ENCODE measurements around the gene SLC6A1. TPM values are rescaled to one million over a fixed set of nuclear protein-coding genes. Genes with fewer than 3 reads are reported as not detected.

SLC6A1 gene
- total and polyA plus RNA-seq, 4 donors: 16.0 to 71.9 (median 33.8) TPM

DNA sequence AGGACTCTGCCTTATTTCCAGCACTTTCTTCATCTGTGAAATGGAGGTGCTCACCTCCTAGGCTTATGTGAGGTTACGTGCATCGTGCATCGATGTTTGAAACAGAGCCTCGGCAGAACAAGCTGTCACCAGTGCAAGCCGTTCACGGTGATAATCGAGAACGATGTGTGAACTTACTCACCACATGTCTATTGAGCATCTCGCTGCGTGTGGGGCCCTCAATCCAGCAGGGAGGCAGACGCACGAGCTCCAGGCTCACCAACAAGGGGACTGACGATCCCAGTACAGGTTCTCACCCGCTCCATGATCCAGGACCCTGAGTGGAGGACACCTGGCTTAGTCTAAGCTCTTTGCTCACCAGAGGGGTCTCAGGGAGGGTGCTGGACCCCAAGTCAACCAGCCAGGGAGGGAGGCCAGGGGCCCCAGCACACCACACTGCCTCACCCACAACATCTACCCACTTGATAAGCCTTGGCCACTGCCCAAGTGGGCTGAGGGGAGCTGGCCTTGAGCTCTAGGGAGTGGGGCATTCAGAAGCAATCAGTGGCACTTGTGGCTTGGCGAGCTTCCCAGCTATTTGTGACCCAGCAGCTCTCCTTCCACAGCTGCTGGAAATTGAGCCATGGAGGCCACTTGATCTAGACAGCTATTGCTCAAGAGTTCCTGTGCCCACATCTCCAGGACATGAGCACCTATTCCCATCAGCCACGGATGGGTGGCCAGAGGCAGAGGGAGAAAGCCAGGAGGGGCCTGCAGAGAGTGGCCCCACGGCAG is 34.4 kb upstream of the SLC6A1 start:
- no peaks in the 10 kb centered on the region for H3K4me1 ChIP-seq (ENCODE audit: control insufficient read depth in 4 of 4, insufficient read depth in 4 of 4, low read length in 3 of 4)
- 79% methylated on average over 17 of the region's 17 CpGs for WGBS
- no peaks in the 10 kb centered on the region for H3K36me3 ChIP-seq (ENCODE audit: control insufficient read depth in 4 of 4, insufficient read depth in 3 of 4, low read depth in 1 of 4, low read length in 3 of 4)
- DNase-seq (ENCODE audit: low spot score): no peak
- no peak overlapping the region for H3K9ac ChIP-seq (ENCODE audit: low read depth in 1 of 2, low read length in 2 of 2)
- H3K27me3 ChIP-seq (ENCODE audit: control insufficient read depth in 4 of 4, insufficient read depth in 4 of 4, low read length in 3 of 4): peaks cover 0 to 5% (median 0%) of the 10 kb centered on the region in 4 donors
- no peak for TF ChIP-seq NR2F2 (IDR thresholded peaks at IDR 0.05)
- TF ChIP-seq JUND (IDR thresholded peaks at IDR 0.05): no peak
- TF ChIP-seq, protein P1, sequence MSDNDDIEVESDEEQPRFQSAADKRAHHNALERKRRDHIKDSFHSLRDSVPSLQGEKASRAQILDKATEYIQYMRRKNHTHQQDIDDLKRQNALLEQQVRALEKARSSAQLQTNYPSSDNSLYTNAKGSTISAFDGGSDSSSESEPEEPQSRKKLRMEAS (IDR thresholded peaks at IDR 0.05): no peak
- no peak for TF ChIP-seq EGR1 (IDR thresholded peaks at IDR 0.05; ENCODE audit: low read depth in 2 of 2)
- TF ChIP-seq SP1 (IDR thresholded peaks at IDR 0.05): no peak
- TF ChIP-seq, protein P2, sequence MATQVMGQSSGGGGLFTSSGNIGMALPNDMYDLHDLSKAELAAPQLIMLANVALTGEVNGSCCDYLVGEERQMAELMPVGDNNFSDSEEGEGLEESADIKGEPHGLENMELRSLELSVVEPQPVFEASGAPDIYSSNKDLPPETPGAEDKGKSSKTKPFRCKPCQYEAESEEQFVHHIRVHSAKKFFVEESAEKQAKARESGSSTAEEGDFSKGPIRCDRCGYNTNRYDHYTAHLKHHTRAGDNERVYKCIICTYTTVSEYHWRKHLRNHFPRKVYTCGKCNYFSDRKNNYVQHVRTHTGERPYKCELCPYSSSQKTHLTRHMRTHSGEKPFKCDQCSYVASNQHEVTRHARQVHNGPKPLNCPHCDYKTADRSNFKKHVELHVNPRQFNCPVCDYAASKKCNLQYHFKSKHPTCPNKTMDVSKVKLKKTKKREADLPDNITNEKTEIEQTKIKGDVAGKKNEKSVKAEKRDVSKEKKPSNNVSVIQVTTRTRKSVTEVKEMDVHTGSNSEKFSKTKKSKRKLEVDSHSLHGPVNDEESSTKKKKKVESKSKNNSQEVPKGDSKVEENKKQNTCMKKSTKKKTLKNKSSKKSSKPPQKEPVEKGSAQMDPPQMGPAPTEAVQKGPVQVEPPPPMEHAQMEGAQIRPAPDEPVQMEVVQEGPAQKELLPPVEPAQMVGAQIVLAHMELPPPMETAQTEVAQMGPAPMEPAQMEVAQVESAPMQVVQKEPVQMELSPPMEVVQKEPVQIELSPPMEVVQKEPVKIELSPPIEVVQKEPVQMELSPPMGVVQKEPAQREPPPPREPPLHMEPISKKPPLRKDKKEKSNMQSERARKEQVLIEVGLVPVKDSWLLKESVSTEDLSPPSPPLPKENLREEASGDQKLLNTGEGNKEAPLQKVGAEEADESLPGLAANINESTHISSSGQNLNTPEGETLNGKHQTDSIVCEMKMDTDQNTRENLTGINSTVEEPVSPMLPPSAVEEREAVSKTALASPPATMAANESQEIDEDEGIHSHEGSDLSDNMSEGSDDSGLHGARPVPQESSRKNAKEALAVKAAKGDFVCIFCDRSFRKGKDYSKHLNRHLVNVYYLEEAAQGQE (IDR thresholded peaks at IDR 0.05): no peak
- TF ChIP-seq HNF4A (conservative IDR thresholded peaks at IDR 0.05): no peak
- TF ChIP-seq TAF1 (conservative IDR thresholded peaks at IDR 0.05): no peak
- TF ChIP-seq, protein P3, sequence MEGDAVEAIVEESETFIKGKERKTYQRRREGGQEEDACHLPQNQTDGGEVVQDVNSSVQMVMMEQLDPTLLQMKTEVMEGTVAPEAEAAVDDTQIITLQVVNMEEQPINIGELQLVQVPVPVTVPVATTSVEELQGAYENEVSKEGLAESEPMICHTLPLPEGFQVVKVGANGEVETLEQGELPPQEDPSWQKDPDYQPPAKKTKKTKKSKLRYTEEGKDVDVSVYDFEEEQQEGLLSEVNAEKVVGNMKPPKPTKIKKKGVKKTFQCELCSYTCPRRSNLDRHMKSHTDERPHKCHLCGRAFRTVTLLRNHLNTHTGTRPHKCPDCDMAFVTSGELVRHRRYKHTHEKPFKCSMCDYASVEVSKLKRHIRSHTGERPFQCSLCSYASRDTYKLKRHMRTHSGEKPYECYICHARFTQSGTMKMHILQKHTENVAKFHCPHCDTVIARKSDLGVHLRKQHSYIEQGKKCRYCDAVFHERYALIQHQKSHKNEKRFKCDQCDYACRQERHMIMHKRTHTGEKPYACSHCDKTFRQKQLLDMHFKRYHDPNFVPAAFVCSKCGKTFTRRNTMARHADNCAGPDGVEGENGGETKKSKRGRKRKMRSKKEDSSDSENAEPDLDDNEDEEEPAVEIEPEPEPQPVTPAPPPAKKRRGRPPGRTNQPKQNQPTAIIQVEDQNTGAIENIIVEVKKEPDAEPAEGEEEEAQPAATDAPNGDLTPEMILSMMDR (IDR thresholded peaks at IDR 0.05; ENCODE audit: low read depth, low read length, missing input control): no peak
- TF ChIP-seq GABPA (IDR thresholded peaks at IDR 0.05 in 1 of 2, conservative IDR thresholded peaks at IDR 0.05 in 1 of 2): no peak
- TF ChIP-seq, protein P4, sequence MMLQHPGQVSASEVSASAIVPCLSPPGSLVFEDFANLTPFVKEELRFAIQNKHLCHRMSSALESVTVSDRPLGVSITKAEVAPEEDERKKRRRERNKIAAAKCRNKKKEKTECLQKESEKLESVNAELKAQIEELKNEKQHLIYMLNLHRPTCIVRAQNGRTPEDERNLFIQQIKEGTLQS (IDR thresholded peaks at IDR 0.05): no peak
- TF ChIP-seq RAD21 (IDR thresholded peaks at IDR 0.05): no peak
- no peak for TF ChIP-seq RXRA (IDR thresholded peaks at IDR 0.05)
- no peak for TF ChIP-seq FOXA1 (IDR thresholded peaks at IDR 0.05)
- TF ChIP-seq FOXA2 (IDR thresholded peaks at IDR 0.05): no peak
- TF ChIP-seq YY1 (IDR thresholded peaks at IDR 0.05): no peak
- TF ChIP-seq, protein P5, sequence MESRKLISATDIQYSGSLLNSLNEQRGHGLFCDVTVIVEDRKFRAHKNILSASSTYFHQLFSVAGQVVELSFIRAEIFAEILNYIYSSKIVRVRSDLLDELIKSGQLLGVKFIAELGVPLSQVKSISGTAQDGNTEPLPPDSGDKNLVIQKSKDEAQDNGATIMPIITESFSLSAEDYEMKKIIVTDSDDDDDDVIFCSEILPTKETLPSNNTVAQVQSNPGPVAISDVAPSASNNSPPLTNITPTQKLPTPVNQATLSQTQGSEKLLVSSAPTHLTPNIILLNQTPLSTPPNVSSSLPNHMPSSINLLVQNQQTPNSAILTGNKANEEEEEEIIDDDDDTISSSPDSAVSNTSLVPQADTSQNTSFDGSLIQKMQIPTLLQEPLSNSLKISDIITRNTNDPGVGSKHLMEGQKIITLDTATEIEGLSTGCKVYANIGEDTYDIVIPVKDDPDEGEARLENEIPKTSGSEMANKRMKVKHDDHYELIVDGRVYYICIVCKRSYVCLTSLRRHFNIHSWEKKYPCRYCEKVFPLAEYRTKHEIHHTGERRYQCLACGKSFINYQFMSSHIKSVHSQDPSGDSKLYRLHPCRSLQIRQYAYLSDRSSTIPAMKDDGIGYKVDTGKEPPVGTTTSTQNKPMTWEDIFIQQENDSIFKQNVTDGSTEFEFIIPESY (IDR thresholded peaks at IDR 0.05): no peak
- no peak for TF ChIP-seq HNF4G (IDR thresholded peaks at IDR 0.05)
- H3K27ac ChIP-seq (ENCODE audit: low read depth in 1 of 2, low read length in 2 of 2): no peak overlapping the region
- H3K4me3 ChIP-seq (ENCODE audit: low read depth in 1 of 3, low read length in 3 of 3): no peak overlapping the region
- no peaks in the 10 kb centered on the region for H3K9me3 ChIP-seq (ENCODE audit: control insufficient read depth in 4 of 4, low read length in 3 of 4)

All from liver (tissue), 9 donors.